Suprapubic skin (tissue), 4 donors: ENCODE results near the gene B4GALT5.

Experiments used
- CTCF ChIP-seq, 2 donors: fragments of 200-600 bp in 1 of 2; fragments of 450-650 bp in 1 of 2; sonication (generic) in 1 of 2; IDR thresholded peaks; one replicate each; pipeline ENCODE4 v1.5.1; 2016 to 2019; ENCODE audit warnings: antibody characterized with exemption in 2 of 2, mild to moderate bottlenecking in 1 of 2, moderate library complexity in 1 of 2
- EP300 ChIP-seq: sonication (generic); formaldehyde crosslinking; IDR thresholded peaks from one replicate; pipeline ENCODE4 v1.6.1; 2017; ENCODE audit warnings: antibody characterized with exemption
- POLR2A ChIP-seq, 2 donors: fragments of 450-650 bp; IDR thresholded peaks; one replicate each; pipeline ENCODE4 v1.6.1; 2017; ENCODE audit warnings: antibody characterized with exemption in 2 of 2, mild to moderate bottlenecking in 2 of 2, moderate library complexity in 2 of 2
- POLR2AphosphoS5 ChIP-seq, 3 donors: sonication (generic); formaldehyde crosslinking; IDR thresholded peaks; one replicate each; pipeline ENCODE4 v1.6.1; 2017; ENCODE audit warnings: antibody characterized with exemption in 3 of 3

- TF ChIP-seq CTCF (IDR thresholded peaks at IDR 0.05) (no peak), EP300 (no peak), POLR2A (IDR thresholded peaks at IDR 0.05) (no peak), POLR2AphosphoS5 (IDR thresholded peaks at IDR 0.05) (no peak)
These were observed 118.8 kb downstream of the B4GALT5 start for GRCh38 chr20:49594931-49595315.
